IPS-18a (cell line): ENCODE data around the gene DOCK4.

ENCODE experiments used
- H3K27ac ChIP-seq: one replicate; pipeline ENCODE4 v1.5.1; 2013; ENCODE audit warnings: low read length
- H3K27me3 ChIP-seq: one replicate; pipeline ENCODE4 v1.6.1; 2013; ENCODE audit warnings: mild to moderate bottlenecking, low read length; ENCODE audit not compliant: control insufficient read depth, insufficient read depth
- H3K36me3 ChIP-seq: one replicate; pipeline ENCODE4 v1.6.1; 2013; ENCODE audit warnings: low read depth, low read length; ENCODE audit not compliant: control insufficient read depth
- H3K4me1 ChIP-seq: one replicate; pipeline ENCODE4 v1.6.1; 2013; ENCODE audit warnings: low read depth, low read length; ENCODE audit not compliant: control insufficient read depth
- H3K4me3 ChIP-seq: one replicate; pipeline ENCODE4 v1.5.1; 2013; ENCODE audit warnings: low read length
- H3K9ac ChIP-seq: one replicate; pipeline ENCODE4 v1.6.1; 2013; ENCODE audit warnings: mild to moderate bottlenecking, low read length, moderate library complexity
- H3K9me3 ChIP-seq: one replicate; pipeline ENCODE4 v1.6.1; 2013; ENCODE audit warnings: low read depth, low read length; ENCODE audit not compliant: control insufficient read depth

Gene DOCK4

DNA sequence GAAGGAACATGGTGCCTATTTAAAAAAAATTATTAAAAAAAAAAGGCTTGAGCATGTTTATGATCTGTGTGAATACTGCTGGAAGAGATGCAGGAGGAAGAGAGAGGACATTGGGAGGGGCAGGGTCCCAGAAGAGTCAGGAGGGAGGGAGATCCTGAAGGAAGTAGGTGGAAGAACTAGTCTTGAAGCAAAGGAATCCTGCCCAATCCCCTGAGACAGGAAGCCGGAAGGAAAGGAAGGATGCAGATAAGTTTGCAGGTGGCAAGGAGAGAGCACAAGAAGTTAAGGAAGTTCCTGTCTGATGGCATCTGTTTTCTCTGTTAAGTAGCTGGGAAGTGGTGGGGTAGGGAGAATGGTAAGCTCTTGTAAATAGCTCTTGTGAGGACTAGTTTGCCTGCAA, 318.5 kb downstream of the DOCK4 start:
- Histone ChIP-seq H3K27ac (no peak overlapping the region), H3K4me1 (no peaks in the 10 kb centered on the region), H3K9me3 (no peaks in the 10 kb centered on the region), H3K27me3 (no peaks in the 10 kb centered on the region), H3K4me3 (no peak overlapping the region), H3K36me3 (no peaks in the 10 kb centered on the region), H3K9ac (no peak overlapping the region)

- Histone ChIP-seq H3K27ac (no peak overlapping the region), H3K27me3 (no peaks in the 10 kb centered on the region), H3K36me3 (no peaks in the 10 kb centered on the region), H3K4me3 (no peak overlapping the region), H3K4me1 (no peaks in the 10 kb centered on the region), H3K9ac (no peak overlapping the region), H3K9me3 (no peaks in the 10 kb centered on the region)
Measured at GRCh38 chr7:111886233-111886632, 320.0 kb downstream of the DOCK4 start.

- Histone ChIP-seq H3K27me3 (no peaks in the 10 kb centered on the region), H3K4me3 (no peak overlapping the region), H3K9ac (no peak overlapping the region)
Measured at GRCh38 chr7:111883241-111883640, 323.0 kb downstream of the DOCK4 start.

GRCh38 chr7:111878785-111879184, 327.4 kb downstream of the DOCK4 start:
- H3K27ac ChIP-seq: no peak overlapping the region
- H3K36me3 ChIP-seq: no peaks in the 10 kb centered on the region
- no peak overlapping the region for H3K4me3 ChIP-seq
- no peaks in the 10 kb centered on the region for H3K9me3 ChIP-seq
- no peak overlapping the region for H3K9ac ChIP-seq
- no peaks in the 10 kb centered on the region for H3K27me3 ChIP-seq
- peaks cover 17% of the 10 kb centered on the region for H3K4me1 ChIP-seq

More at GRCh38 chr7:111883241-111883640, 323.0 kb downstream of the DOCK4 start:
- Histone ChIP-seq H3K36me3 (no peaks in the 10 kb centered on the region), H3K4me1 (peaks cover 8% of the 10 kb centered on the region), H3K27ac (no peak overlapping the region), H3K9me3 (no peaks in the 10 kb centered on the region)

GRCh38 chr7:111877931-111878330, 328.3 kb downstream of the DOCK4 start:
- H3K9ac ChIP-seq: no peak overlapping the region
- no peaks in the 10 kb centered on the region for H3K36me3 ChIP-seq
- no peak overlapping the region for H3K27ac ChIP-seq
- H3K4me3 ChIP-seq: no peak overlapping the region
- peaks cover 25% of the 10 kb centered on the region for H3K4me1 ChIP-seq
- H3K27me3 ChIP-seq: no peaks in the 10 kb centered on the region
- H3K9me3 ChIP-seq: no peaks in the 10 kb centered on the region

GRCh38 chr7:111873963-111874690, 332.1 kb downstream of the DOCK4 start:
- peak overlapping the region; percentile 5 for H3K4me3 ChIP-seq
- H3K27ac ChIP-seq: no peak overlapping the region
- H3K9ac ChIP-seq: no peak overlapping the region

DNA sequence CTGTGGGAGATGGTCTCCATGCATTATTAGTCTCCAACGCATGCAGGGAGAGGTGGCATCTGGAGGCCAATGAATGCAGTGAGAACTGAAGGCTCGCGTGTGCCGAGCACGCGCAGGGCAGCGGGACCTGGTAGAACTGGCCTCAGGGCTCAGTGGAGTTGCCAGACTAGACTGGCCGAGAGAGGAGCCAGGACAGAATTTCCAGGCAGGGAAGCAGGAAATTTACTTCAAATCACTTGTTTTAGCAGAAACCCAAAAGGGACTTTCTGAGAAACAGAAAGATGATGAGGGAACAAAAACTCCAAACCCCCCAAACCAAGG, 332.9 kb downstream of the DOCK4 start:
- H3K36me3 ChIP-seq: no peaks in the 10 kb centered on the region
- no peaks in the 10 kb centered on the region for H3K9me3 ChIP-seq
- H3K9ac ChIP-seq: no peak overlapping the region
- no peak overlapping the region for H3K27ac ChIP-seq
- peaks cover 23% of the 10 kb centered on the region for H3K4me1 ChIP-seq
- H3K4me3 ChIP-seq: no peak overlapping the region
- no peaks in the 10 kb centered on the region for H3K27me3 ChIP-seq

More at GRCh38 chr7:111873963-111874690, 332.1 kb downstream of the DOCK4 start:
- H3K27me3 ChIP-seq: no peaks in the 10 kb centered on the region
- H3K4me1 ChIP-seq: peaks cover 29% of the 10 kb centered on the region
- H3K9me3 ChIP-seq: no peaks in the 10 kb centered on the region
- no peaks in the 10 kb centered on the region for H3K36me3 ChIP-seq

DNA sequence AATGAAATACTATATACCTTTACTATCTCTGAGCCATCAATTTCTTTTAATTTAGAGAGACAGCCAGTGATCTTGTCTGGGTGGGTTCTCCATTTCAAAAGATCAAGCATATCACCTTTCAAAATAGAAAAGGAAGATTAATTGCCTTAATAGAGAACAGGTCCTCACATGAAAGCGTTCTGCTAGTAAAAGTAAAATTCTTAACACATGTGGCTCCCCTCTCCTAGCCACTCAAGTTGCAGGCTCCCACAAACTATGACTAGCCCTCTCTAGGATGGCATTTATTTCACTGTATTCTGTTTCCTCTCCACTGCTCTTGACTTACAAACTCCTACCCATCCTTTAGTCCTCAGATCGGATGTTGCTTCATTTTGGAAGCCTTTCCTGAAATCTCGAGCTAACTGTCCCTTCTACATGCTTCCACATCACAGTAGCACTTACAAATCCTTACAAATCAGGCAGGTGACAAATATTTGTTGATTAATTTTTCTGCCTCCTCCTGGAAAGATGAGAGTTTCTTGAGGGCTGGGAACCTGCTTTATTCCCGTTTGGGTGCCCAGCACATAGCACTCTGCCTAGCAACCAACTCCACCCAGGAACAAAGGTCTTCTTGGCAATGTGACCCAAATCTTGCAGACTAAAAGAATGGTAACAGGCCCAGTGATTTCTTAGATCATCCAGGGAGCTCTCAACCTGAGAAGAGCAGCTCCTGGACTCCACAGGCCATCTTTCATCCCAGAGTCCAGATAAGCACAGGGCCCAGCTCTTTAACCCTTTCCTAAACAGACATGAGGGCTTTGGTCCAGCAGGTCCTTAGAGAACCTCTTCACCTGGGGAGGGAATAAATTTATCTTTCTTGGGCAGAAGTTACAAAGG, 333.5 kb downstream of the DOCK4 start:
- H3K4me3 ChIP-seq: no peak overlapping the region
- H3K9me3 ChIP-seq: no peaks in the 10 kb centered on the region
- H3K9ac ChIP-seq: no peak overlapping the region
- H3K27ac ChIP-seq: no peak overlapping the region
- H3K27me3 ChIP-seq: no peaks in the 10 kb centered on the region
- peaks cover 23% of the 10 kb centered on the region for H3K4me1 ChIP-seq
- H3K36me3 ChIP-seq: no peaks in the 10 kb centered on the region

GRCh38 chr7:111871283-111871682, 334.9 kb downstream of the DOCK4 start:
- peaks cover 23% of the 10 kb centered on the region for H3K4me1 ChIP-seq
- no peak overlapping the region for H3K4me3 ChIP-seq
- H3K27me3 ChIP-seq: no peaks in the 10 kb centered on the region

GRCh38 chr7:111869280-111869679, 336.9 kb downstream of the DOCK4 start:
- H3K9me3 ChIP-seq: no peaks in the 10 kb centered on the region
- H3K4me3 ChIP-seq: no peak overlapping the region

More at GRCh38 chr7:111871283-111871682, 334.9 kb downstream of the DOCK4 start:
- H3K36me3 ChIP-seq: no peaks in the 10 kb centered on the region
- H3K9ac ChIP-seq: no peak overlapping the region
- H3K27ac ChIP-seq: no peak overlapping the region
- H3K9me3 ChIP-seq: no peaks in the 10 kb centered on the region

DNA sequence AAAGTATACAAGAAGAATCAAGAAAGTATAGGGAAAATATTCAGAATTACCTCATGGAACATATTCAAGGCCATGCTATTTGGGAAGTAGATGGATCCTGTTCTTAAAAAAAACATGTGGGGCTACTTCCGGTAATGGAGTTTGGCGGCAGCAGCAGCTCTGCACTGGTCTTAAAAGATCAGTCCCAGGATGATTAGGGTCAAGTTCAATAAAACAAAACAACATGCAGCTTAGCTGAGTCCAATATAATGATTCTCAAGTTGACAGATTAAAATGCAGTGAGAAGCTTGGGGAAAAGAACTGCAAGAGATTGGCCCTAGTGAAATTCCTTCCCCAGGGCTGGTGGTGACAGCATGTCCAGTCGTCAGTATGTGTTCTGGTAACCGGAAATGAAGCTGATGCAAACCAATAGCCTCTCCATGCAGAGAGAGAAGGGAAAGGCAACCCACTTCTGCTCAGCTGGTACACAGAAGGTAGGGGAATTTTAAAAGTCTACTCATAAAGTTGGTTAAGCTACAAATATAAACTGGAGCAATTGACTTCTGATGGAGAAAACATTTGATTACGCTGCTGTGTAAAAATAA, 338.8 kb downstream of the DOCK4 start:
- no peaks in the 10 kb centered on the region for H3K36me3 ChIP-seq
- H3K4me3 ChIP-seq: no peak overlapping the region
- H3K27ac ChIP-seq: no peak overlapping the region
- peaks cover under 1% of the 10 kb centered on the region for H3K4me1 ChIP-seq
- no peaks in the 10 kb centered on the region for H3K9me3 ChIP-seq
- H3K9ac ChIP-seq: no peak overlapping the region
- H3K27me3 ChIP-seq: no peaks in the 10 kb centered on the region

More at GRCh38 chr7:111869280-111869679, 336.9 kb downstream of the DOCK4 start:
- Histone ChIP-seq H3K36me3 (no peaks in the 10 kb centered on the region), H3K4me1 (peaks cover 19% of the 10 kb centered on the region), H3K9ac (no peak overlapping the region), H3K27ac (no peak overlapping the region), H3K27me3 (no peaks in the 10 kb centered on the region)
